ENCODE results near the gene ZNF398.

The ZNF398 gene

GRCh38 chr7:149154056-149154455, 6.8 kb downstream of the ZNF398 start:
- Histone ChIP-seq H3F3A (ENCODE audit: insufficient read depth) (no peaks in the 10 kb centered on the region), H3K27ac (ENCODE audit: low read depth, low read length) (no peak overlapping the region), H3K36me3 (ENCODE audit: low read length) (peaks cover 3% of the 10 kb centered on the region; the same call in 1 of the 2 replicates), H4K20me1 (ENCODE audit: low read depth, low read length) (no peaks in the 10 kb centered on the region), H3K9me3 (ENCODE audit: insufficient read depth, low read length) (no peaks in the 10 kb centered on the region), H3K27me3 (ENCODE audit: low read length) (no peaks in the 10 kb centered on the region), H3K9ac (ENCODE audit: low read length) (no peak overlapping the region), H3K9me2 (replicated peaks; ENCODE audit: insufficient read depth, low read length) (no peaks in the 10 kb centered on the region), H3K4me3 (ENCODE audit: insufficient read depth, low read length, poor library complexity, severe bottlenecking) (no peak overlapping the region), H3K4me2 (ENCODE audit: low read depth, low read length, poor library complexity, severe bottlenecking) (no peak overlapping the region), H3K79me2 (ENCODE audit: insufficient read depth, low read length) (peaks cover 41% of the 10 kb centered on the region), H2AFZ (ENCODE audit: low read depth, low read length, severe bottlenecking) (no peak overlapping the region)
- TF ChIP-seq CTCF (IDR thresholded peaks at IDR 0.05; ENCODE audit: insufficient read depth, low read length, poor library complexity, severe bottlenecking), result no peak
- no peak for TF ChIP-seq EZH2phosphoT487 (conservative IDR thresholded peaks at IDR 0.05; ENCODE audit: low read length)

- peaks cover 30% of the 10 kb centered on the region for H3K79me2 ChIP-seq (ENCODE audit: insufficient read depth, low read length)
- TF ChIP-seq EZH2phosphoT487 (conservative IDR thresholded peaks at IDR 0.05; ENCODE audit: low read length), result no peak
- no peak for TF ChIP-seq CTCF (IDR thresholded peaks at IDR 0.05; ENCODE audit: insufficient read depth, low read length, poor library complexity, severe bottlenecking)
- H3K9me3 ChIP-seq (ENCODE audit: insufficient read depth, low read length), result no peaks in the 10 kb centered on the region
- H3K36me3 ChIP-seq (ENCODE audit: low read length), result peaks cover 3% of the 10 kb centered on the region; the same call in 1 of the 2 replicates
- no peak overlapping the region for H3K9ac ChIP-seq (ENCODE audit: low read length)
- no peak overlapping the region for H3K4me3 ChIP-seq (ENCODE audit: insufficient read depth, low read length, poor library complexity, severe bottlenecking)
- no peaks in the 10 kb centered on the region for H3F3A ChIP-seq (ENCODE audit: insufficient read depth)
- no peaks in the 10 kb centered on the region for H4K20me1 ChIP-seq (ENCODE audit: low read depth, low read length)
- H3K27me3 ChIP-seq (ENCODE audit: low read length), result no peaks in the 10 kb centered on the region
- no peaks in the 10 kb centered on the region for H3K9me2 ChIP-seq (replicated peaks; ENCODE audit: insufficient read depth, low read length)
- H3K27ac ChIP-seq (ENCODE audit: low read depth, low read length), result no peak overlapping the region
- H2AFZ ChIP-seq (ENCODE audit: low read depth, low read length, severe bottlenecking), result no peak overlapping the region
- no peak overlapping the region for H3K4me2 ChIP-seq (ENCODE audit: low read depth, low read length, poor library complexity, severe bottlenecking)
These were observed 9.6 kb downstream of the ZNF398 start for GRCh38 chr7:149156898-149157297.

GRCh38 chr7:149161241-149161848, 14.1 kb downstream of the ZNF398 start:
- no peaks in the 10 kb centered on the region for H3K27me3 ChIP-seq (ENCODE audit: low read length)
- TF ChIP-seq CTCF (IDR thresholded peaks at IDR 0.05; ENCODE audit: insufficient read depth, low read length, poor library complexity, severe bottlenecking) (no peak), EZH2phosphoT487 (conservative IDR thresholded peaks at IDR 0.05; ENCODE audit: low read length) (no peak)
- peaks cover 6% of the 10 kb centered on the region; the same call in 1 of the 2 replicates for H3K36me3 ChIP-seq (ENCODE audit: low read length)
- H3K9ac ChIP-seq (ENCODE audit: low read length), result no peak overlapping the region
- no peaks in the 10 kb centered on the region for H3K9me2 ChIP-seq (replicated peaks; ENCODE audit: insufficient read depth, low read length)
- H4K20me1 ChIP-seq (ENCODE audit: low read depth, low read length), result no peaks in the 10 kb centered on the region
- H2AFZ ChIP-seq (ENCODE audit: low read depth, low read length, severe bottlenecking), result no peak overlapping the region
- H3K79me2 ChIP-seq (ENCODE audit: insufficient read depth, low read length), result peaks cover 17% of the 10 kb centered on the region
- no peaks in the 10 kb centered on the region for H3K9me3 ChIP-seq (ENCODE audit: insufficient read depth, low read length)
- no peak overlapping the region for H3K4me2 ChIP-seq (ENCODE audit: low read depth, low read length, poor library complexity, severe bottlenecking)
- H3K4me3 ChIP-seq (ENCODE audit: insufficient read depth, low read length, poor library complexity, severe bottlenecking), result no peak overlapping the region
- no peaks in the 10 kb centered on the region for H3F3A ChIP-seq (ENCODE audit: insufficient read depth)
- H3K27ac ChIP-seq (ENCODE audit: low read depth, low read length), result no peak overlapping the region

Data from SU-DHL-6 (cell line).